ENCODE data around the gene UCN.
A peak's percentile ranks its signal among the peaks of the same experiment; 100 is the strongest.
"Not testable (repeated sequence)": the region's sequence is repeated elsewhere in the genome, so short reads cannot be mapped to it uniquely, and the experiment has no call there.

Gene UCN

DNA sequence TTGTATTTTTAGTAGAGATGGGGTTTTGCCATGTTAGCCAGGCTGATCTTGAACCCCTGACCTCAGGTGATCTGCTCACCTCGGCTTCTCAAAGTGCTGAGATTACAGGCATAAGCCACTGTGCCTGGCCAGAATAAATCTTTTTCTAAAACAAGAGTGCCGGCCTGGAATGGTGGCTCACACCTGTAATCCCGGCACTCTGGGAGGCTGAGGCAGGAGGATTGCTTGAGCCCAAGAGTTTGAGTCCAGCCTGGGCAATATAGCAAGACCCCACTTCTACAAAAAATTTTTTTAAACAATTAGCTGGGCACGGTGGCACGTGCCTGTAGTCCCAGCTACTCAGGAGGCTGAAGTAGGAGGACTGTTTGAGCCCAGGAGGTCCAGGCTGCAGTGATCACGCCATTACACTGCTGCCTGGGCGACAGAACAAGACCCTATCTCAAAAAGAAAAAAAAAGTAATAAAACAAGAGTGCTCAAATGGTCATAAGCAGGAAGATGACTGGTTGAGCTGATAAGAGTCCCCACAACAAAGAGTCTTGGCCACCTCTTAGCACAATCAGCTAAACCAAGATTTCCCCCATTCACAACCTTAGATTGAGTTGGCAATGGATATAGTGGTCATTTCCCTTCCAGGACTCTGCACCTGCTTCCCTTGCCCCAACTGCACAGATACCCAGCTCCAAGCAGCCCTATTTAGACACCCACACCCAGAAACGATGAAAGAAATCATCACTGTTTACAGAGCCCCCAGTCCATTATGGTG is 5.8 kb upstream of the UCN start:
- DNase-seq = no peak

DNA sequence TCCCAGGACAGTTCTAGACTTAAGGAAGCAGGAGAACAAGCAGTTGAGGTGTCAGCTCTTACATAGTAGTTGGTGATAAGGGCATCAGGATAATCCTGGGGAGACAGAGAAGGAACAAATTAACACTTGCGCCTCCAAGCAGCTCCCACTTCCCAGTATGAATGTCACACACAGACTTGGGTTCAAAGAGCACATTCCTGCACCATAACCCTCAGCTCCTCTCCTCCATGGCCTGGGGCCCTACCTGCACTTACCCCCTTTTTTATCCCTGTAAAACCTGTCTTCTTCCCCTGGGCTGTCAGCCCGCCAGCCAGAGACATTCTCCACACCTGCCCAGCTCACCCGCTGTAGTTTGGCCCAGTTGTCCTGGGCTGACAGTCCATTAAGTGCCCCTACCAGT is 3.9 kb upstream of the UCN start:
- no peak for DNase-seq

DNA sequence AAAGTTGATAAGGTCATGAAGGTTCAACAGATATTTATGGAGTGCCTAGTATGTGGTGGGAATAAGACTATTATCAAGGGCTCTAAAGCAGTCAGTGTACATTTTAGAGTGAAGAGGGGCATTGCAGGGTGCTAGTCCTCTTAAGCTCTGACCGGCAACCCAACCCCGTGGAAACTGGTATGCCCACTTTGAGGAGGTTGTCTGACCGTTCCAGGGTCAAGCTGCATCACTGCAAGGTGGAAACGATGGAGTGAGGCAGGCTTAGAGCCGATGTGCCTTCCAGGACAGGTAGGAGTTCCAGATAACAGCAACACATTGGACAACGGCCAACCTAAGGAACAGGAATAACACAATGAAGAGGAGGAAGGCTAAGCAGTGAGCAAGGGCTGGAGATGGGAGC is 1.4 kb upstream of the UCN start:
- DNase-seq = no peak

DNA sequence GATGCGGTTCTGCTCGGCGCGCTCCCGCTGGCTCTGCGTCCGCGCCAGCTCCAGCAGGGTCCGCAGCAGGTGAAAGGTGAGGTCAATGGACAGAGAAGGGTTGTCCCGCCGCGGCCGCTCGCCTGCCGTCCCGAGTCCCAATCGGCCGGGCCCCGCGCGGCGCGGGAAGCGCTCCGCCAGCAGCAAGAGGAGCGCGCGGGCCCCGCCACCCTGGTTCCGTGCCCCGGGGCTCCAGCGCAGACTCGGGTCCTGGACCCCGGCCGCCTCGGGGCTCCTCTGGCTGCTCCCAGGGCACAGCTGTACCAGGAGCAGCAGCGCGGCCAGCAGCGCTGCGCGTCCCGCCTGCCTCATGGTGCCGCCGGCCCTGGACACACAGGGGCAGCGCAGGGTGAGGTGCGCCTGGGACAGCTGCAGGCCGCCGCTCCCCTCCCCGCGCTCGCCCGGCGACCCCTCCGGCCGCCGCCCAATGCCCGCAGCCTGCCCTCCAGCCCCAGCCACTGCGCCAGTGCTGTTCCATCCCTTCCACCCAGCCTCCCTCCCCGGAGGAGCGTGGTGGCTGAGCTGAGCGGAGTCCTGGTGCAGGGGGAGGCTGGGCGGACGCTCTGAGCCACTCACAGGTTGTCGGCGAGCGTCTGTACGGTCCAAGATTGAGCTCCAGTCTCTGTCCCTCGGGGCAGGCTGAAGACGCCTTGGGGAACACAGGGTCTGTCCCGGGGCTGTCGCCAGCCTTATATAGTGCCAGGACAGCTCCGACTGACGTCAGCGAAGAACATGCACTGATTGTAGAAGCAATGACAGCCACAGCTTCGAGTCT is 493 bp downstream of the UCN start:
- no peak for DNase-seq

DNA sequence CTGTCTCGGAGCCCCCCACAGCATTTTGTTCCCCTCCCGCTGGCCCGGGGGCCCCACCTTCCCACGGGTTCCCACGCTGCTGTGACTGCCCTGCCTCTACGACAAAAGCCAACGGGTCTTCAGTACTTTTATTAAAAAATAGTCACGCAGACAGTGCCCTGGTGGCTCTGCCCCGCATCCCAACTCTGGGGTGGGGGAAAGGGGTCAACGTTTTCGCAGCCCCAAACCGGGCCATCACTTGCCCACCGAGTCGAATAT is 1.0 kb downstream of the UCN start:
- no peak for DNase-seq

- peak; percentile 30 for DNase-seq
Measured at GRCh38 chr2:27306573-27307286, 1.5 kb downstream of the UCN start.

DNA sequence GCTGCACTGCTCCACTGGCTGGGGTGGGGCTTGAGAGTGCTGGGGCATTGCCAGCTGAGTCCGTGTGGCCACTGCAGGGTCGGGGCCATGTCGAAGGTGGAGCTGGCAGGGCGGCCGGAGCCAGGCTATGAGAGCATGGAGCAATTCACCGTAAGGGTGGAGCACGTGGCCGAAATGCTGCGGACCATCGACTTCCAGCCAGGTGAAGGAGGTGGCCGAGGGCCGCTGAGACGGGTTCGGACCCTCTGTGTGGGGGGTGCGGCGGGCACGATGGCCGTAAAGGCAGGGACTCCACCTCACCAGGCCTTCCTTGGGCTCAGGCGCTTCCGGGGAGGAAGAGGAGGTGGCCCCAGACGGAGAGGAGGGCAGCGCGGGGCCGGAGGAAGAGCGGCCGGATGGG is 2.1 kb downstream of the UCN start:
- no peak for DNase-seq

DNA sequence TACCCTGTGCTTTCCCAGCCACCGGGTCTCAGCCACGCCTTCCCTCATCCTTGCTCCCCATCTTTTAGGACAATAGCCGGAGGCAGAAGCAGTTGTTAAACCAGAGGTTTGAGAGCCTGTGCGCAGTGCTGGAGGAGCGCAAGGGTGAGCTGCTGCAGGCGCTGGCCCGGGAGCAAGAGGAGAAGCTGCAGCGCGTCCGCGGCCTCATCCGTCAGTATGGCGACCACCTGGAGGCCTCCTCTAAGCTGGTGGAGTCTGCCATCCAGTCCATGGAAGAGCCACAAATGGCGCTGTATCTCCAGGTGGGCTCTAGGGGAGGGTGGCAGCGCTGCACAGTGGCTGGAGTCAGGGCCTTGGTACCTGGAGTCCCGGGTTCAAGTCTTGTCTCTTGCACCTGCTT is 2.7 kb downstream of the UCN start:
- DNase-seq = no peak

- DNase-seq = no peak
Measured at GRCh38 chr2:27304488-27305240, 3.6 kb downstream of the UCN start.

DNA sequence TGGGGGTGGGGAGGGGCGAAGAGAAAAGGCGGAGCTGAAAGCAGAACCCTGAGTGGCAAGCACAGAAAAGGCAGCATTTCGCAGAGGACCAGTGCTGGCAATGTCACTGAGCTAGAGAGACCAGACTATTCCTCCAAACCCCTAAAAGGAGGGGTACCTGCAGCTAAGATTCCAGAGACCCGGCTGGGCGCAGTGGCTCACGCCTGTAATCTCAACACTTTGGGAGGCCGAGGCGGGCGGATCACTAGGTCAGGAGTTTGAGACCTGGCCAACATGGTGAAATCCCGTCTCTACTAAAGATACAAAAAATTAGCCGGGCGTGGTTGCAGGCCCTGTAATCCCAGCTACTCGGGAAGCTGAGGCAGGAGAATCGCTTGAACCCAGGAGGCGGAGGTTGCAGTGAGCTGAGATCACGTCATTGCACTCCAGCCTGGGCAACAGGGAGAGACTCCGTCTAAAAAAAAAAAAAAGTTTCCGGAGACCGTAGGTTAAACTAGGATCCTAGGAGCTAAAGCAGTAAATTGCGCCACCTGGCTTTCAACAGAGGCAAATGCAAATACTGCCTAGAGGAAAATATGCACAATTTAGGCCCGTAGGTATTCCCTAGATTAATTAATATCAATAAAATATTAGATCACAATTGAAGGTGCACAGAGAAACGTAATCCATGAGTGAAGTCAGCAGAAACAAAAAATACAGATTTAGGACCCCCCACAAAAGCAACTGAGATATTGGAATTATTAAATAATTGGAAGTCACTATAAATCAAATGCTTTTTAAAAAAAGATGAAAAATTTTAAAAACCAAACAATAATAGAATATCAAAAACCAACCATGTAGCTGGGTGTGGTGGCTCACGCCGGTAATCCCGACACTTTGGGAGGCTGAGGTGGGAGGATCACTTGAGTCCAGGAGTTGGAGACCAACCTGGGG is 4.9 kb downstream of the UCN start:
- peak; percentile 59 for DNase-seq

GRCh38 chr2:27300606-27301005 is 7.6 kb downstream of the UCN start:
- not testable (repeated sequence) for DNase-seq

- DNase-seq = no peak
Measured at GRCh38 chr2:27298391-27299080, 9.7 kb downstream of the UCN start.

- no peak for DNase-seq
Measured at GRCh38 chr2:27297195-27297594, 11.1 kb downstream of the UCN start.

- DNase-seq = no peak
Measured at GRCh38 chr2:27296481-27296880, 11.8 kb downstream of the UCN start.

GRCh38 chr2:27294928-27295327 is 13.3 kb downstream of the UCN start:
- no peak for DNase-seq

DNA sequence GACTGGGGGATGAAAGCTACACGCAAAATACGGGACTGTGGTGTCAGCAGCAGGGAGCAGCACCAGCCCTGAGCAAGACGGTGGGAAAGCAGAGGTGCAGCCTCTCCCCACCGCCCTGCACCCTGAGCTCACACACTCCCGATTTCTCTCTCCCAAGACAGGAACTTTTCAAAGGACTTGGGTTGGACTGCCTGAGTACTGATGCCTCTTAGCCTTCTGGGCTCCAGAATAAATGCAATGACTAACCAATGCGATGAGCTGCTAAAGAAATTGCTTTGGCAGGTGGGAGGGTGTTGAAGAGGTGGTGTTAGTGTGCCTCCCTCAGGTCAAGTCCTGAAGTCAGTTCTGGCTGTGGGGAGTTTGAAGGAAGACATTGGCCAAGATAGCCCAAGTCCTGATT is 16.4 kb downstream of the UCN start:
- DNase-seq = no peak

DNA sequence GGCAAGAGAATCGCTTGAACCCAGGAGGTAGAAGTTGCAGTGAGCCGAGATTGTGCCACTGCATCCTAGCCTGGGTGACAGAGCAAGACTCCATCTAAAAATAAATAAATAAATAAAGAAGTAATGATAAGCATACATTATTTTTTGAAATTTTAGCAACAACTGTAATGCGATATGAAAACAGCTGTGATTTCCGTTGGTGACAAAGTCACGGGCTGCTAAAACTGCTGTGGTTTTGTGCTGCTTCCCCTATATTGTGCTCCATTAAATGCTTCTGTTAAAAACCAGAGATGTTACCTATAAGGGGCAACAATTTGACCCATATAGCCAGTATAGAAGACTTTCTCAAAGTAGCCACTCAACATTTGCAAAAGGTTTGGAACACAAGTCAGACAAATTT is 17.7 kb downstream of the UCN start:
- DNase-seq = no peak

DNA sequence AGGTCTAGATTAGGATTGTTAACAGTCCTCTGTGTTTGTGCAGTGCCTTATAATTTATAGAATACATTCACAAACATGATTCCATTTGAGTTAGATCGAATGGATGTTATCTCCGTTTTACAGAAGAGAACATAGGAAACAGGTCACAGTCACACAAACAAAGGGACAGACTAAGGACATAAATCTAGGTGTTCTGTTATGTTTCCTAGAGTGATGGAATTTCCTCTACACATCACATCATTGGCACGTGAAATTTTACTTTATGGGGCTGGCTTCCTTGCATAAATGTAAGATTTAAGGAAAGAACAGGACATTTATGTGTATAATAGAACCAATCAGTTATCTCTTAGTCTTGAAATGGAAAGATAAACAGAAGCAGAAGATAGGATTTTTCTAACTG is 19.6 kb downstream of the UCN start:
- DNase-seq = no peak

GRCh38 chr2:27285481-27285880 is 22.8 kb downstream of the UCN start:
- no peak for DNase-seq

- no peak for DNase-seq
Measured at GRCh38 chr2:27284996-27285395, 23.2 kb downstream of the UCN start.

DNA sequence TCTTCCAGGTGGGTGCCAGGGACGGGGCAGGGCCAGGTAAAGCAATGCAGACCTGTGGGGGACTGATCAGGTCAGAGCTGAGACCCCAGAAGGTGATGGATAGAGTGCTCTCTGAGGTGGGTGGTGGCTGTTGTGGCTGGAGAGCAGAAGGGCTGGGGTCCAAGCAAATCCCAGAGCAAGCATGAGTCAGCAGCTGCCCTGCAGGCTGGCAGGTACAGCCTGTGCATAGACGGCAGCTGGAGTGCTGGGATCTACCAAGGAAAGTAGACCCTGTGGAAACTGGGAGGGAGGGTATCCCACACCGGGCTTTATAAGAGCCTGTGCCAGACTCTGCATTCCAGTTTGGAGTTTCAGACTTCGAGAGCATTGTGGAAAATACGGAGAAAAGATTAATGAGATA is 25.4 kb downstream of the UCN start:
- no peak for DNase-seq

Data from CD4-positive, alpha-beta T cell treated with Interleukin-17A for 4 hours (primary cell).